HG03139 (cell line): ENCODE measurements around the gene CFAP58.

Source experiments
- ATAC-seq: cut with Tn5 transposase; IDR thresholded peaks from one replicate; pipeline ENCODE4 v1.9.1; 2021; ENCODE audit not compliant: unreplicated experiment

Gene CFAP58

GRCh38 chr10:104472957-104473745 is 119.5 kb downstream of the CFAP58 start:
- no peak for ATAC-seq

- ATAC-seq: no peak
Observed at GRCh38 chr10:104478380-104478779, 124.7 kb downstream of the CFAP58 start.

- no peak for ATAC-seq
Observed at GRCh38 chr10:104479906-104480593, 126.4 kb downstream of the CFAP58 start.

- ATAC-seq: no peak
Observed at GRCh38 chr10:104480797-104481196, 127.2 kb downstream of the CFAP58 start.

GRCh38 chr10:104483582-104483981 is 129.9 kb downstream of the CFAP58 start:
- no peak for ATAC-seq

GRCh38 chr10:104485632-104486031 is 132.0 kb downstream of the CFAP58 start:
- no peak for ATAC-seq

- no peak for ATAC-seq
Observed at GRCh38 chr10:104486803-104487202, 133.2 kb downstream of the CFAP58 start.

GRCh38 chr10:104487794-104488438 is 134.3 kb downstream of the CFAP58 start:
- ATAC-seq: no peak

- ATAC-seq: no peak
Observed at GRCh38 chr10:104488439-104488832, 134.8 kb downstream of the CFAP58 start.

- ATAC-seq: no peak
Observed at GRCh38 chr10:104492329-104492940, 138.8 kb downstream of the CFAP58 start.

- ATAC-seq: no peak
Observed at GRCh38 chr10:104498347-104499081, 144.9 kb downstream of the CFAP58 start.

GRCh38 chr10:104501449-104501848 is 147.8 kb downstream of the CFAP58 start:
- ATAC-seq: no peak

- no peak for ATAC-seq
Observed at GRCh38 chr10:104501864-104502579, 148.4 kb downstream of the CFAP58 start.

- ATAC-seq: no peak
Observed at GRCh38 chr10:104502907-104503306, 149.3 kb downstream of the CFAP58 start.
